ENCODE measurements around the gene KRTAP3-3.

- TF ChIP-seq CTCF (IDR thresholded peaks at IDR 0.05 in 8 of 11, conservative IDR thresholded peaks at IDR 0.05 in 3 of 11) (no peak), POLR2A (IDR thresholded peaks at IDR 0.05) (no peak), POLR2AphosphoS5 (IDR thresholded peaks at IDR 0.05) (no peak)
Measured at GRCh38 chr17:41001795-41002194, 7.8 kb upstream of the KRTAP3-3 start.

Measured in spleen (tissue), 7 donors.